Smooth muscle cell (in vitro differentiated cells): ENCODE measurements around the gene LRRC37B. TPM values are rescaled to one million over a fixed set of nuclear protein-coding genes. Genes with fewer than 3 reads are reported as not detected.
"Not testable (repeated sequence)": the region's sequence is repeated elsewhere in the genome, so short reads cannot be mapped to it uniquely, and the experiment has no call there.

ENCODE experiments used
- DNase-seq: peaks from one replicate; lab custom pipeline; 2025; ENCODE audit not compliant: unreplicated experiment; lab: John Stamatoyannopoulos, UW
- H2AFZ ChIP-seq: fragments of 200-600 bp; sonication (generic); 2 replicates; pipeline ENCODE4 v1.6.0; 2016; ENCODE audit warnings: antibody characterized with exemption, low read depth, mild to moderate bottlenecking
- H3F3A ChIP-seq: fragments of 200-600 bp; sonication (generic); 2 replicates; pipeline ENCODE4 v1.6.0; 2017; ENCODE audit warnings: antibody characterized with exemption, low read depth
- H3K27ac ChIP-seq: fragments of 200-600 bp; sonication (generic); 2 replicates; pipeline ENCODE4 v1.5.1; 2016; ENCODE audit warnings: low read depth, mild to moderate bottlenecking
- H3K27me3 ChIP-seq: fragments of 200-600 bp; sonication (generic); 2 replicates; pipeline ENCODE4 v1.6.1; 2016; ENCODE audit warnings: low read depth, mild to moderate bottlenecking
- H3K36me3 ChIP-seq: fragments of 200-600 bp; sonication (generic); 2 replicates; pipeline ENCODE4 v1.5.1; 2016; ENCODE audit warnings: low read depth
- H3K4me1 ChIP-seq: fragments of 200-600 bp; sonication (generic); 2 replicates; pipeline ENCODE4 v1.5.1; 2016; ENCODE audit warnings: low read depth
- H3K4me2 ChIP-seq: fragments of 200-600 bp; sonication (generic); 2 replicates; pipeline ENCODE4 v1.6.0; 2016; ENCODE audit warnings: mild to moderate bottlenecking
- H3K4me3 ChIP-seq: fragments of 200-600 bp; sonication (generic); 2 replicates; pipeline ENCODE4 v1.5.1; 2016; ENCODE audit warnings: mild to moderate bottlenecking
- H3K79me2 ChIP-seq: fragments of 200-600 bp; sonication (generic); 2 replicates; pipeline ENCODE4 v1.6.0; 2016; ENCODE audit warnings: low read depth, mild to moderate bottlenecking
- H3K9ac ChIP-seq: fragments of 200-600 bp; sonication (generic); 2 replicates; pipeline ENCODE4 v1.6.0; 2016; ENCODE audit warnings: low read depth
- H3K9me3 ChIP-seq: fragments of 200-600 bp; sonication (generic); replicated peaks from 2 replicates; pipeline ENCODE4 v1.5.1; 2016; ENCODE audit warnings: low read depth
- H4K20me1 ChIP-seq: fragments of 200-600 bp; sonication (generic); 2 replicates; pipeline ENCODE4 v1.6.0; 2016; ENCODE audit warnings: low read depth
- CTCF ChIP-seq: fragments of 200-600 bp; sonication (generic); IDR thresholded peaks from 2 replicates; pipeline ENCODE4 v1.5.1; 2017; ENCODE audit warnings: borderline replicate concordance, mild to moderate bottlenecking, antibody characterized with exemption; ENCODE audit not compliant: insufficient read depth, poor library complexity, severe bottlenecking
- WGBS: methylation state at CpG from one replicate; pipeline ENCODE4 v1.1.7; 2016; ENCODE audit warnings: low lambda C conversion rate; 5-methylcytosine and 5-hydroxymethylcytosine counted together
- polyA plus RNA-seq: library from polyadenylated mRNA; unstranded; fragments of >200 nt; fragmentation: Nextera tagmentation; extraction: Ambion mirVana; gene quantifications from 2 replicates; pipeline ENCODE4 v1.2.1, GENCODE V29; 2016
- total RNA-seq: library from RNA; depleted of rRNA; stranded (reverse); fragments of >200 nt; gene quantifications from 2 replicates; pipeline ENCODE4 v1.2.3, GENCODE V29; 2014

The LRRC37B gene
- total and polyA plus RNA-seq, 2 experiments from 2014 or later = 5.2 to 20.9 TPM

DNA sequence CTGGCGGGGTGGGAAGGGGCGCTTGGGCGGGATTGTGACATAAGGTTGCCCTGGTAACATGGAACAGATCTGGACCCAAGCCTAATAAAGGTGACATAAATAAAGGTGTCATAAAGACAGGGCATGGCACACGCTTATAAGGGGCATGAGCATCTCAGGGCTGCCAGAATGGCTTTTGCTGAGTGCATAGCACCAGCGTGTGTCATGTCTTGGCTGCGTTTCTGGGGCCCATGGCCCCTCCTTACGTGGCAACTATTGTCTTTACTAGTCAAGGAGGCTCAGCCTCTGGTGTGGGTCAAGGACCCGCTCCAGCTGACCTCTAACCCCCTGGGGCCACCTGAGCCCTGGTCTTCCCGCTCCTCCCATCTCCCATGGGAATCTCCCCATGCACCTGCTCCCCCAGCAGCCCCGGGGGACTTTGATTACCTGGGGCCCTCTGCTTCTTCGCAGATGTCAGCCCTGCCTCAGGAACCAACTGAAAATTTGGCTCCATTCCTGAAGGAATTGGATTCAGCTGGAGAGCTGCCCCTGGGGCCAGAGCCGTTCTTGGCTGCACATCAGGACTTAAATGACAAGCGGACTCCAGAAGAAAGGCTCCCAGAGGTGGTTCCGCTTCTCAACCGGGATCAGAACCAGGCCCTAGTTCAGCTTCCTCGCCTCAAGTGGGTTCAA is 13.9 kb downstream of the LRRC37B start:
- 97% methylated on average over 15 of the region's 16 CpGs for WGBS
- no peak overlapping the region for H2AFZ ChIP-seq

GRCh38 chr17:32021615-32021955 is 14.4 kb downstream of the LRRC37B start:
- Histone ChIP-seq H3K27me3 (no peaks in the 10 kb centered on the region), H2AFZ (no peak overlapping the region), H3K79me2 (no peaks in the 10 kb centered on the region), H3K27ac (no peak overlapping the region), H3K4me2 (no peak overlapping the region), H3K9me3 (no peaks in the 10 kb centered on the region), H4K20me1 (peaks cover 13% of the 10 kb centered on the region), H3K9ac (no peak overlapping the region), H3F3A (no peaks in the 10 kb centered on the region), H3K4me3 (no peak overlapping the region), H3K4me1 (no peaks in the 10 kb centered on the region), H3K36me3 (no peaks in the 10 kb centered on the region)
- no peak for DNase-seq
- TF ChIP-seq CTCF = no peak
- 92% methylated on average over 7 of the region's 7 CpGs for WGBS

More for the DNA sequence above, 13.9 kb downstream of the LRRC37B start:
- Histone ChIP-seq H3K27ac (no peak overlapping the region), H3K9ac (no peak overlapping the region), H3K4me1 (no peaks in the 10 kb centered on the region), H3K79me2 (no peaks in the 10 kb centered on the region), H4K20me1 (peaks cover 18% of the 10 kb centered on the region), H3K4me2 (no peak overlapping the region), H3K27me3 (no peaks in the 10 kb centered on the region), H3K4me3 (no peak overlapping the region), H3K36me3 (no peaks in the 10 kb centered on the region), H3F3A (no peaks in the 10 kb centered on the region), H3K9me3 (no peaks in the 10 kb centered on the region)
- TF ChIP-seq CTCF = no peak
- DNase-seq = no peak

DNA sequence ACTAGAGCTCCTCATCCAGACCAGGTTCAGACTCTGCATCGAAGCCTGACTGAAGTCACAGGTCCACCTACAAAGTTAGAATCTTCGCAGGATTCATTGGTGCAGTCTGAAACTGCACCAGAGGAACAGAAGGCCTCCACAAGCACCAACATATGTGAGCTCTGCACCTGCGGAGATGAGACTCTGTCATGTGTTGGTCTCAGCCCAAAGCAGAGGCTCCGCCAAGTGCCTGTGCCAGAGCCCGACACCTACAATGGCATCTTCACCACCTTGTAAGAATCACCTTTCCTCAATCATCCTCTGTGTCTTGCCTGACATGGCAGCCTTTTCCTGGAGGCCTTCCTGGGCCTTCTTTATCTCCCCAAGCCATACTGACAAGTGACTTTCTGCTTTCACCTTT is 15.4 kb downstream of the LRRC37B start:
- not testable (repeated sequence) for H3F3A ChIP-seq, H3K4me1 ChIP-seq, DNase-seq, H3K79me2 ChIP-seq, H3K36me3 ChIP-seq, H3K9me3 ChIP-seq, H4K20me1 ChIP-seq, H3K9ac ChIP-seq, H3K27me3 ChIP-seq, H3K4me2 ChIP-seq, H3K4me3 ChIP-seq, H2AFZ ChIP-seq, H3K27ac ChIP-seq
- 100% methylated on average over 4 of the region's 5 CpGs for WGBS

- not testable (repeated sequence) for H3K79me2 ChIP-seq, H3K4me2 ChIP-seq, H3F3A ChIP-seq, H3K9me3 ChIP-seq, H3K27ac ChIP-seq, DNase-seq, H4K20me1 ChIP-seq, H2AFZ ChIP-seq, H3K4me1 ChIP-seq, H3K36me3 ChIP-seq, H3K9ac ChIP-seq, H3K27me3 ChIP-seq, H3K4me3 ChIP-seq
- WGBS = 95% methylated on average over 4 of the region's 4 CpGs
These were observed 20.1 kb downstream of the LRRC37B start for GRCh38 chr17:32027271-32027670.

DNA sequence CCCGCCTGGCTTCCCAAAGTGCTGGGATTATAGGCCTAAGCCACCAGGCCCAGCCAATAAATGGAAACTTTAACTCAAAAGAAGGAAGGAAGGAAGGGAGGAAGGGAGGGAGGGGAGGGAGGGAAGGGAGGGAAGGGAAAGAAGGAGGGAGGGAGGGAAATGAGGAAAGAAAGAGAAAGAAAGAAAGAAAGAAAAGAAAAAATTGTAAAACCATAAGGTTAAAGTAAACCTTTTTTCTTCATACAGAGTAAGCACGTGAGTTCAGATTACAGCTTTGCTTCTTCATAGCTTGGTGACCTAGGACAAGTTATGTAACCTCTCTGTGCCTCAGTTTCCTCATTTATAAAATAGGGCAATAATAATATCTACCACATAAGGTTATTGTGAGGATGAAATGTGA is 26.0 kb downstream of the LRRC37B start:
- WGBS = 88% methylated on average over 2 of the region's 2 CpGs
- no peaks in the 10 kb centered on the region for H3K4me1 ChIP-seq
- H3K9ac ChIP-seq = no peak overlapping the region
- no peak for DNase-seq
- no peak overlapping the region for H2AFZ ChIP-seq
- no peaks in the 10 kb centered on the region for H3K9me3 ChIP-seq
- H3K4me2 ChIP-seq = no peak overlapping the region
- no peak overlapping the region for H3K4me3 ChIP-seq
- no peak for TF ChIP-seq CTCF
- no peak overlapping the region for H3K27ac ChIP-seq
- H3K27me3 ChIP-seq = no peaks in the 10 kb centered on the region
- H4K20me1 ChIP-seq = no peaks in the 10 kb centered on the region
- H3F3A ChIP-seq = no peaks in the 10 kb centered on the region
- H3K79me2 ChIP-seq = no peaks in the 10 kb centered on the region
- H3K36me3 ChIP-seq = no peaks in the 10 kb centered on the region

GRCh38 chr17:32033812-32034211 is 26.6 kb downstream of the LRRC37B start:
- not testable (repeated sequence) for H3K9ac ChIP-seq, H3F3A ChIP-seq, H3K27me3 ChIP-seq, H3K36me3 ChIP-seq, H4K20me1 ChIP-seq, H3K4me3 ChIP-seq, H3K4me2 ChIP-seq, H3K79me2 ChIP-seq, H3K4me1 ChIP-seq, DNase-seq, H3K9me3 ChIP-seq, H3K27ac ChIP-seq, H2AFZ ChIP-seq
- 94% methylated on average over 1 of the region's 1 CpG for WGBS
